Gastrocnemius medialis (tissue), 4 donors: ENCODE results near the gene MLPH.

Experiments used
- POLR2A ChIP-seq, 2 donors: fragments of 450-650 bp; IDR thresholded peaks; one replicate each; pipeline ENCODE4 v1.6.1; 2017; ENCODE audit warnings: antibody characterized with exemption in 2 of 2, mild to moderate bottlenecking in 2 of 2, moderate library complexity in 2 of 2
- TF ChIP-seq, protein P1 (sequence below), 5 experiments: fragments of 450-650 bp in 3 of 5; fragments of 200-600 bp in 2 of 5; sonication (generic) in 2 of 5; IDR thresholded peaks in 4 of 5; conservative IDR thresholded peaks in 1 of 5; 1 replicate in 4 of 5; 2 replicates in 1 of 5; pipeline ENCODE4 v1.5.1; 2016 to 2019; ENCODE audit warnings: antibody characterized with exemption in 5 of 5, mild to moderate bottlenecking in 3 of 5, moderate library complexity in 3 of 5

DNA sequence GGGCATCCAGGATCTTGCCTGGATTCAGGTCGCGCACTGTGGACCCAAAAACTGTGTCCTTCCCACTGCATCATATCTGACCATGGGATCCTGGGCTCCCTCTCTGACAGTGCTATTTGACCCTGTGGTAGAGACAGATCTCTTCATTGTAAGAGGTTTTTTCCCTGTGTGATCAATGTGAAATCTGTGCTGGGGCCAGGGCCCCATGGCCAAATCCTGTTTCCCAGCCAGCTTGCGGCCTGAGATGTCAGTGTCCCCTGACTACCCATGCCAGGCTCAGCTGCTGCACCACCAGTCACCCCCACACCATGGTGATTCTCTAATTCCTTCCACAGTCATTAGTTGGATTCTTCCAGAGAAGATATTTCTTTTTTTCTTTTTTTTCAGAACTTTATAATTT, 82.8 kb downstream of the MLPH start:
- TF ChIP-seq POLR2A (IDR thresholded peaks at IDR 0.05) = no peak
- TF ChIP-seq, protein P1, sequence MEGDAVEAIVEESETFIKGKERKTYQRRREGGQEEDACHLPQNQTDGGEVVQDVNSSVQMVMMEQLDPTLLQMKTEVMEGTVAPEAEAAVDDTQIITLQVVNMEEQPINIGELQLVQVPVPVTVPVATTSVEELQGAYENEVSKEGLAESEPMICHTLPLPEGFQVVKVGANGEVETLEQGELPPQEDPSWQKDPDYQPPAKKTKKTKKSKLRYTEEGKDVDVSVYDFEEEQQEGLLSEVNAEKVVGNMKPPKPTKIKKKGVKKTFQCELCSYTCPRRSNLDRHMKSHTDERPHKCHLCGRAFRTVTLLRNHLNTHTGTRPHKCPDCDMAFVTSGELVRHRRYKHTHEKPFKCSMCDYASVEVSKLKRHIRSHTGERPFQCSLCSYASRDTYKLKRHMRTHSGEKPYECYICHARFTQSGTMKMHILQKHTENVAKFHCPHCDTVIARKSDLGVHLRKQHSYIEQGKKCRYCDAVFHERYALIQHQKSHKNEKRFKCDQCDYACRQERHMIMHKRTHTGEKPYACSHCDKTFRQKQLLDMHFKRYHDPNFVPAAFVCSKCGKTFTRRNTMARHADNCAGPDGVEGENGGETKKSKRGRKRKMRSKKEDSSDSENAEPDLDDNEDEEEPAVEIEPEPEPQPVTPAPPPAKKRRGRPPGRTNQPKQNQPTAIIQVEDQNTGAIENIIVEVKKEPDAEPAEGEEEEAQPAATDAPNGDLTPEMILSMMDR (IDR thresholded peaks at IDR 0.05 in 4 of 5, conservative IDR thresholded peaks at IDR 0.05 in 1 of 5) = no peak
